Left renal cortex interstitium (tissue), 4 donors: ENCODE measurements around the gene ANAPC2. TPM values are rescaled to one million over a fixed set of nuclear protein-coding genes. Genes with fewer than 3 reads are reported as not detected.

Experiments
- DNase-seq, 4 donors: peaks; one replicate each; pipeline ENCODE4 v3.0.0-alpha.2; 2013; ENCODE audit warnings: low read depth in 4 of 4, low spot score in 2 of 4, missing footprints in 1 of 4
- polyA plus RNA-seq, 4 donors: library from polyadenylated mRNA; unstranded; fragments of 120-200 nt; gene quantifications; one replicate each; pipeline ENCODE4 v1.2.1, GENCODE V29; 2013; ENCODE audit not compliant: insufficient read length in 4 of 4

The ANAPC2 gene
- polyA plus RNA-seq, 4 donors, result 31.3 to 56.1 (median 44.4) TPM

- DNase-seq, result no peak
Observed at GRCh38 chr9:137176302-137177182, 11.8 kb downstream of the ANAPC2 start.

GRCh38 chr9:137175345-137175961, 12.9 kb downstream of the ANAPC2 start:
- no peak for DNase-seq

GRCh38 chr9:137174722-137175293, 13.6 kb downstream of the ANAPC2 start:
- no peak for DNase-seq

- DNase-seq, result no peak
Observed at GRCh38 chr9:137173796-137174664, 14.3 kb downstream of the ANAPC2 start.

GRCh38 chr9:137172901-137173795, 15.2 kb downstream of the ANAPC2 start:
- no peak for DNase-seq

GRCh38 chr9:137171149-137171900, 17.0 kb downstream of the ANAPC2 start:
- DNase-seq, result no peak

- DNase-seq, result no peak
Observed at GRCh38 chr9:137170486-137171148, 17.7 kb downstream of the ANAPC2 start.

GRCh38 chr9:137169896-137170358, 18.4 kb downstream of the ANAPC2 start, which contains the start of gene LRRC26:
LRRC26 (minus strand) TSS chr9:137170051; CDS start chr9:137169943, 108 bp downstream.
- no peak for DNase-seq

- DNase-seq, result peak in 1 of 4 donors; percentile 24
Observed at GRCh38 chr9:137168904-137169856, 19.2 kb downstream of the ANAPC2 start.

GRCh38 chr9:137168573-137168903, 19.8 kb downstream of the ANAPC2 start:
- no peak for DNase-seq

GRCh38 chr9:137167747-137168572, 20.4 kb downstream of the ANAPC2 start:
- DNase-seq, result no peak

- no peak for DNase-seq
Observed at GRCh38 chr9:137167277-137167746, 21.0 kb downstream of the ANAPC2 start.

GRCh38 chr9:137166380-137167229, 21.8 kb downstream of the ANAPC2 start:
- no peak for DNase-seq

- DNase-seq, result no peak
Observed at GRCh38 chr9:137165250-137165836, 23.0 kb downstream of the ANAPC2 start.
